Measurements from ENCODE around the gene MLST8.
"Not testable (repeated sequence)": the region's sequence is repeated elsewhere in the genome, so short reads cannot be mapped to it uniquely, and the experiment has no call there.

Gene MLST8

DNA sequence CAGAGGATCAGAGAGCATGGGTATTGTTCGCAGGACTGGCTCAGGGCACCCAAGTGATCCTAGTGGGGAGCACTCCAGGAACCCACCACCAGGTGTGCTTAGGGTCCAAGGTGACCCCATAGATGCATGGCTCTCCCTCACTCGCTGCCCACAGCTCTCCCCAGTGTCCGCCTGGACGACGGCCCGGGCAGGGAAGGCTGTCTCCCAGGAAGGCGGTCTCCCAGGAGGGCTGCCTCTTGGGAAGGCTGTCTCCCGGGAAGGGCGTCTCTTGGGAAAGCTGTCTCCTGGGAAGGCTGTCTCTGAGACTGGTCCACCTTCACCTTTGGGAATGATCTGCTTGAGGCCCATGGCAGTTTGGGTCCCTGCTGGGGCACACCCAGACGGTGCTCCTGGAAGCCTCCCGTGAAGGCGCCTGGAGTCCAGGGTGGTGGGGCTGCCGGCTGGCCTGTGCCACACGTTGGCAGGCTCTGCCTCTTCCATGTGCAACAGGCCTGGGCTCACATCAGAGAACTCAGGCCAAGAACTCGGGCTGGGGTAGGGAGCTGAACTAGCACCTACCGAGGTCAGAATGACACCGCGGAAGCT is 41.1 kb downstream of the MLST8 start:
- DNase-seq (ENCODE audit: low read depth) = no peak

DNA sequence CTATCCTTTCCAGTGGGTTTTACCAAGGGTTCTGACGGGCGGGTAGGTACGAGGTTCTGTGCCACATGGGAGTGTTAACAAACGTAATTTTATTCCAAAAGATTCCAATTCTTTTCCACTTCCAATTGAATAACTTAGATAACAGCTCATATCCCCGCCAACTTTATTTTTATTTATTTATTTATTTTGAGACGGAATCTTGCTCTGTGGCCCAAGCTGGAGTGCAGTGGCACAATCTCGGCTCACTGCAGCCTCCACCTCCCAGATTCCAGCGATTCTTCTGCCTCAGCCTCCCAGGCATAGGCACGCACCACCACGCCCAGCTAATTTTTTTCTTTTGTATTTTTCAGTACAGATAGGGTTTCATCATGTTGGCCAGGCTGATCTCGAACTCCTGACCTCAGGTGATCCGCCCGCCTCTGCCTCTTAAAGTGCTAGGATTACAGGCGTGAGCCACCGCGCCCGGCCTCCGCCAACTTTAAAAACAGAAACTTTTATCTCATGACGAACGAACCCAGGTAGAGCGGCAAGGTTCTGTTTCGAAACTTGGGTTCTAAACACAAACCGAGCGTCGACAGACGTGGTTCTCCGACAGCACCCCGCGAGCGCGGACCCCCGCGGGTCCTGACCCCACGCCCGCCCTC is 45.5 kb downstream of the MLST8 start:
- DNase-seq (ENCODE audit: low read depth) = no peak

DNA sequence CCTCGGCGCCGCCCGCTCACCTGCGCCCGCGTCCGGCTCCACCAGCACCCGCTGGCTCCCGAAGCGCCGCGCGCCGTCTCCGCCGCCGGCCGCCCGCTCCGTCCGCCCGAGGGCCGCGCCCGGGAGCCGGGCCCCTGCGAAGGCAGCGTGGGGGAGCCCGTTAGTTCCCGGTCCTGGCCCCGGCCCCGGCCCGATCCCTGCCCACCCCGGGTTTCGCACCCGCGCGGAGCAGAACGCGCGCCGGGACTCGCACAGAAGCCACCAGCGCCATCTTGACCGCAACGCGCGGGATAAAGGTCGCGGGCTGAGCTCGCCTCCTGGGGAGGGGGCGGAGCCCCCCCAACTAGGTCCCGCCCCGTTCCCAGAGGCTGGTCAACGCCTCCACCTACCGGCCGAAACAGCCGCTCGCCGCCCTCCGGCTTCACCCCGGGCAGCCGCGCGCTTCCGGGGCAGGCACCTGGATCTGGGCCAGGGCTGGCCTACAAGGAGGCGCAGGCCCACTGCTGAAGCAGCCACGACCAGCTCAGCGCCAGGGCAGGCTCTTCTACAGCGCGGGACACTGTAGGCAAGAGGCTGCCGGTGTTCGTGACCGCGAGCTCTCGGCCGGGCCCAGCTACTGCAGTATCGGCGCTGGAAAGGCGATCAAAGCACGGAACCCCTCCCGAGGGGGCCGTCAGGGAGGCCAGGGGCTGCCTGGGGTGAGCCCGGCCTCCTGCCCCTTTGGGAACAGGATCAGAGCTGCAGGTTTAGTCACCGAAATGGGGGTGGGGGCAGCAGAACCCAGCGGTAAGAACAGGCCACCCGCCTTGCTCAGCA is 46.2 kb downstream of the MLST8 start, which contains the start of gene ECI1:
Gene ECI1 (minus strand): TSS at position 292 of the 816 bp plus-strand sequence. CDS start 21 bp downstream, at position 271.
- peak; percentile 71 for DNase-seq (ENCODE audit: low read depth)

DNA sequence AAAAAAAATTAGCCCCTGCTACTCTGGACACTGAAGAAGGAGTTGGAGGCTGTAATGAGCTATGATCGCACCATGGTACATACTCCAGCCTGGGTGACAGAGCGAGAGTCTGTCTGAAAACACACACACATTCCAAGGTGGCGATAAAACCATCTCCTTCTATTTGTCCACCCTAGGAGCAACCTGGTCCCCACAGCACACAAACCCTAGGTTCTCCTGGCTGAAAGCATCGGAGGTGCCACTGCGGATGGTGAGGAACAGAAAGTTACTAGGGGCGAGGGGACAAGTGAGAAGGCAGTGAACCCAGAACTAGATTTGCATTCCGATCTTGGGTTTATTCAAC is 47.5 kb downstream of the MLST8 start:
- DNase-seq (ENCODE audit: low read depth) = no peak

DNA sequence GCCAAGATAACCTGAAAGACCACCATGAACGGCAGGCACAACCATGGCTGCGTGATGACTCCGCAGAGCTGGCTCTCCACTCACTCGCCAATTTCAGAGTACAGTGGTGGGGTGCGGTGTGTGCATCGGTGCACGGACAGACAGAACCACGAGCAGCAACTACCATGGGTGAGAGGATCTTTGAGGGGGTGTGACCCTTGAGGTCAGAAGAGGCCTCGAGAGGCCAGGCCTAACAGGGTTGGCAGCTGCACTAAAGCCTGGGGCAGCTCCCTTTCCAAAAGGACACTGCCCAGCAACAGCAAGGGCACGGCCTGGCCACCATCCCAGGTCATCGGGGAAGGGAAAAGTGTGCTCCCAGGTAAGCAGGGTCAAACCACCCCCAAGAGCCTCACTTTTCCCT is 48.0 kb downstream of the MLST8 start:
- no peak for DNase-seq (ENCODE audit: low read depth)

DNA sequence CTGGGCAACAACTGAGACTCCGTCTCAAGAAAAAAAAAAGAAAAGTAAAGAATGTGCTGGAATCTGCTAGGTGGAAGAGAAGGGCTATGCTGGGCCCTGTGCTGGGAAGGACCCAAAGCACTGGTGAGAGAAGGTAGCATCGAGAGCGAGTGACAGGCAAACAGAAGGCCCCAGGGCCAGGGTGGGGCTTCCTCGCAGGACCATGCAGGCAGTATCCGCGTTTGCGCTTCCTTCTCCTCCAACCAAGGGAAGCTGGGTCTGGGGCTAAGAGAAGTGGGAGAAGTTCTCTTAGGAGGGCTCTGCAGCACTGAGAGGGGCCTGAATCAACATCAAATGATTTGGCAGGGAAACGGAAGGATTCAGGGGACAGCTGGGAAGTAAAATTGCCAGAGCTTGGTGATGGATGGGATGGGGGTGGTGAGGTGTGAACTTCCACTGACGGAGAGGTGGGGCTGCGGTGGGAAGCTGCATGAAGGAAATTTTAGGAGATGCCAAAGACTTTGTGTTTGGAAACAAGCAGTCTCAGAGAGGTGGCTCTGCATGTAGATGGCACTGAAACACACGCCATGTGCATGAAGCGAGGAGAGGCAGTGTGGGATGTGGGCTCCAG is 51.4 kb downstream of the MLST8 start:
- DNase-seq (ENCODE audit: low read depth) = no peak

DNA sequence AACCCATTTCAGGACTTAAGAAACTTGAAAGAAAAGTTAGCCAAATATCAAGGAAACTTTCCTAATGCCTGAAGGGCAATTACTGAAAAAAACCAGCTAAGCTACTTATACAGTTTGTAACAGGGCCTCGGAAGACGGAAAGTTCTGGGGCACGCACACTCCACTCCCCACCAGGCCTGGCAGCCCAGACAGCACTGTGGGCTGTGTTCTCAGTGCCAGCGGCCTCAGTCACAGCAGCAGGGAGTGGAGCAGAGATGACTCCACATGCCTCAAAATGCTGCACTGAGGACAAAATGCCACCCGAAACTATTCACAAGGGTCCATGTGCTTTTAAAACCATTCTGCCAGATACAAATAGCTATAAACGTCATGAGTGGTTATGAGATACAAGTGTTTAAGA is 52.5 kb downstream of the MLST8 start:
- DNase-seq (ENCODE audit: low read depth) = no peak

DNA sequence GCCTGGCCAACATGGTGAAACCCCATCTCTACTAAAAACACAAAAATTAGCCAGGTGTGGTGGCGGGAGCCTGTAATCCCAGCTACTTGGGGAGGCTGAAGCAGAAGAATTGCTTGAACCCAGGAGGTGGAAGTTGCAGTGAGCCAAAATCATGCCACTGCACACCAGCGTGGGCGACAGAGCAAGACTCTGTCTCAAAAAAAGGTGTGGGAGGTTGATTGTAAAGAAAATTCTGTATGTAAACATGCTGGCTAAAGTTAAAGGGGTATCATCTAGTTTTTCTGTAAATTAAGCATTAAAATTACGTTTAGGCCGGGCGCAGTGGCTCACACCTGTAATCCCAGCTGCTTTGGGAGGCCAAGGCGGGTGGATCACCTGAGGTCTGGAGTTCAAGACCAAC is 53.3 kb downstream of the MLST8 start:
- not testable (repeated sequence) for DNase-seq (ENCODE audit: low read depth)

All from stimulated activated CD8-positive, alpha-beta memory T cell treated with anti-CD3 and anti-CD28 coated beads, Interleukin-12 subunit alpha, Interleukin-12 subunit beta, amount 100 ng/mL, for 4 hours (primary cell).